ENCODE measurements around the gene KCNQ1.

DNA sequence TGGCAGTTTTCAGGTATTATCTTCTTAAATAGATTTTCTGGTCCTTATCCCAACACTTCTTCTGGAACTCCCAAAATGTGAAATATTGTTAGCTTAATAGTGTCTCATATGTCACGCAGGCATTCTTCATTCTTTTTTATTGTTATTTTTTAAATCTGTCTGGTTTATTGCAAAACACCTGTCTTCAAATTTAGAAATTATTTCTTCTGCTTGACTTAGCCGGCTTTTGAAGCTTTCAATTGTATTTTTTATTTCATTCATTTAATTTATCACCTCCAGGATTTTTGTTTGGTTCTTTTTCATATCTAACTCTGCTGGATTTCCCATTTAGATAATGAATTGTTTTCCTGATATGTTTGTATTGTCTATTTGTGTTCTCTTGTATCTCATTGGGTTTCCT lies 205.0 kb downstream of the KCNQ1 start:
- TF ChIP-seq POLR2A (IDR thresholded peaks at IDR 0.05; ENCODE audit: low read depth, low read length) (no peak), POLR2AphosphoS5 (IDR thresholded peaks at IDR 0.05; ENCODE audit: low read depth, low read length) (no peak), TAF1 (IDR thresholded peaks at IDR 0.05; ENCODE audit: borderline replicate concordance, low read depth, low read length) (no peak)

All from GM12892 (cell line).